Activated CD4-positive, alpha-beta T cell treated with anti-CD3 and anti-CD28 coated beads for 36 hours (primary cell): ENCODE data around the gene TM4SF20. TPM values are rescaled to one million over a fixed set of nuclear protein-coding genes. Genes with fewer than 3 reads are reported as not detected.

Experiments used
- ATAC-seq: fragments of 200-7000 bp; cut with Tn5 transposase; one replicate; pipeline ENCODE4 v1.10.0; 2021; ENCODE audit warnings: mild to moderate bottlenecking, moderate library complexity
- CTCF ChIA-PET: fragments of 350-600 bp; sonication (Branson Sonifier 250); formaldehyde crosslinking; loops from one replicate; lab custom pipeline; 2021; ENCODE audit warnings: antibody characterized with exemption; lab: Charles Lee
- POLR2A ChIA-PET: fragments of 350-600 bp; sonication (Branson Sonifier 250); formaldehyde crosslinking; loops from one replicate; lab custom pipeline; 2021; ENCODE audit warnings: antibody characterized with exemption, inconsistent platforms; lab: Charles Lee
- DNase-seq: peaks from one replicate; pipeline ENCODE4 v3.0.0-alpha.2; 2020
- H3K27ac Mint-ChIP-seq: one replicate; pipeline ENCODE4 v1.8.0; 2021; ENCODE audit warnings: mixed read lengths
- H3K27me3 Mint-ChIP-seq: one replicate; pipeline ENCODE4 v1.8.0; 2021; ENCODE audit warnings: mixed read lengths
- H3K36me3 Mint-ChIP-seq: one replicate; pipeline ENCODE4 v1.8.0; 2021; ENCODE audit warnings: low read depth, mixed read lengths
- H3K4me1 Mint-ChIP-seq: one replicate; pipeline ENCODE4 v1.8.0; 2021; ENCODE audit warnings: mixed read lengths
- H3K4me3 Mint-ChIP-seq: one replicate; pipeline ENCODE4 v1.8.0; 2021; ENCODE audit warnings: mild to moderate bottlenecking, moderate library complexity, mixed read lengths
- H3K9me3 Mint-ChIP-seq: one replicate; pipeline ENCODE4 v1.8.0; 2021; ENCODE audit warnings: low read depth, mixed read lengths
- intact Hi-C, 2 experiments: fragments of 100-400 bp; cut with DNase I in 1 of 2; cut with micrococcal nuclease in 1 of 2; formaldehyde crosslinking; loops; one replicate each; pipeline versions ENCODE4 v1.14.2 to v1.15.1; 2022 to 2024; cut with DNase I, micrococcal nuclease
- total RNA-seq, 2 experiments: library from RNA; stranded (reverse); gene quantifications; one replicate each; pipeline ENCODE4 v1.2.3, GENCODE V29; 2021

Gene TM4SF20
- total RNA-seq, 2 experiments from 2014 or later, result not detected

DNA sequence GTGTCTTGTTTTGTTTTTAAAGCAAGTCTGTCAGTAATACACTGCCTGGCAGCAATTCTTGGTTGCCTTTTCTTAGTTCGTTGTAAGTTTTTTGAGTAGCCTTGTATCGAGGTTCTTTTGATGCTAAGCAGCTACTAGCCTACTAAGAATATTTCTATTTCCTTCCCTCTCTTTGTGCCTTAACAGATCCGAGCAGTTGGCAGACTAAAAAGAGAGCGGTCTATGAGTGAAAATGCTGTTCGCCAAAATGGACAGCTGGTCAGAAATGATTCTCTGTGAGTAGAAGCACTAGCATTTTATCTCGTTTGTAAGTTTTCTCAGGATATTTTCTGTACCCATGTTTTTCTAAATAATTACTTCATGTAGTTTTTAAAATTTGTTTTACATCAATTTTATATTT is 39.0 kb downstream of the TM4SF20 start:
- Mint-ChIP-seq H3K36me3 (peaks cover 33% of the 10 kb centered on the region), H3K9me3 (no peaks in the 10 kb centered on the region), H3K4me1 (peaks cover 10% of the 10 kb centered on the region), H3K27me3 (no peaks in the 10 kb centered on the region), H3K4me3 (no peak overlapping the region), H3K27ac (no peak overlapping the region)
- DNase-seq (no peak), ATAC-seq (no peak)
- ChIA-PET CTCF (interaction anchor here (0.7 to 1.2 kb wide), 4 partner anchors 40 to 358 kb away, joined by 3 to 4 read pairs (median 3); no protein-coding TSS in a partner anchor), POLR2A (interaction anchor here (0.7 kb wide), 2 partner anchors 14 to 467 kb away, joined by 4 to 5 read pairs; no protein-coding TSS in a partner anchor)
- intact Hi-C loops, result no loop called here

DNA sequence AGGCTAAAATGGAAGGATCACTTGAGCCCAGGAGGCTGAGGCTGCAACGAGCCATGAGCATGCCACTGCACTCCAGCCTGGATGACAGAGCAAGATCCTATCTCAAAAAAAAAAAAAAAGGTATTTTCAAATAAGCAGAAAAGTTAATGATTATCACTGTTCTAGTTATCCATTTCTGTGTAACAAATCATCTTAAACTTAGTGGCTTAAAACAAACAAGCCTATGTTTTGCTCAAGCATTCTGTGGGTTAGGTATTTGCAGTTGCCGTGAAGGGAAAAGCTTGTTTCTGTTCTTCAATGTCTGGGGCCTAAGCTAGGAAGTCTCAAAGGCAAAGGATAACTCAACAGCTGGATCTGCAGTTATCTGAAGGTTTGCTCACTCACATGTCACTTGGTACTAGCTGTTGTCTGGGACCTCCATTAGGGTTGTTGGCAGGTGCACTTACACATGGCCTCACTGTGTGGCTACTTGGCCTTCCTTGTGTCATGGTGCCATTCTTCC is 40.0 kb downstream of the TM4SF20 start:
- H3K4me3 Mint-ChIP-seq, result no peak overlapping the region
- POLR2A ChIA-PET, result no interaction called here

DNA sequence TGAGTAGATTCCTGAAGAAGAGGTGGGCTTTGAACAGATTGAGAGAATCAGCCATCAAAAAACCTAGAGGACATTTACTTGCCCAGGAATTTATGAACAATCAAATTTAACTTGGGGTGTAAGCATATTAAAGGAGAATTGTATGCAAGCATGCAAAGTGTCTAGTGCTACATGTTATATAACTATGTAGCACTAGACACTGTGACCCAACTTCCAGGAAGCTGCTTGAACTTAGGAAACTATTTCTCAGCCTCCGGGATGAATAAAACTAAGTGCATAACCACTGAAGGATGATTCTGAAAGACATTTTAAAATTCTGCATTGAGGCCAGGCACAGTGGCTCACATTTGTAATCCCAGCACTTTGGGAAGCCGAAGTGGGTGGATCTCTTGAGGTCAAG is 41.7 kb downstream of the TM4SF20 start:
- peaks cover 48% of the 10 kb centered on the region for H3K36me3 Mint-ChIP-seq
- POLR2A ChIA-PET, result no interaction called here

More for the DNA sequence above, 40.0 kb downstream of the TM4SF20 start:
- Mint-ChIP-seq H3K27ac (peak overlapping the region; percentile 2), H3K36me3 (peaks cover 41% of the 10 kb centered on the region), H3K27me3 (no peaks in the 10 kb centered on the region), H3K4me1 (peaks cover 14% of the 10 kb centered on the region), H3K9me3 (no peaks in the 10 kb centered on the region)
- CTCF ChIA-PET, result interaction anchor here (0.7 to 0.9 kb wide), 2 partner anchors 138 to 523 kb away, joined by 4 to 6 read pairs; no protein-coding TSS in a partner anchor
- DNase-seq (no peak), ATAC-seq (no peak)
- intact Hi-C loops, result no loop called here

DNA sequence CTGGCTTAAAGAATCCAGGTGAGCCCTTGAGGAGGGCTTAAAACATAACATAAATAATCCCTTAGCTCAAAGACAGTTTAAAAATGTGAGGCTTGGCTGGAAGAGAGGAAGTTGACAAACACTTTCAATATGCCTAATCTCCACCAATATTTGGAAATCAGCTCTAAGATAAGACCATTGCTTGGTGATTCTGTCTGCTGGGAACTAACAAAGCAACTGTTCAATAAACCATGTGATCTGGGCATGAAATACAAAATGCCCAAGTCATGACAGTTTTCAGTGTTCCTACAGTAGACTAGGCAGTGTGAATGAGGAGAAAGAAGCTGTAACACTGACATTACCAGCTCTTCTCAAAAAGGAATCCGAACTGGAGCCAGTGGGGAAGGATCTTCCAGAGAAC is 43.4 kb downstream of the TM4SF20 start:
- POLR2A ChIA-PET, result no interaction called here
- Mint-ChIP-seq H3K36me3 (peaks cover 59% of the 10 kb centered on the region), H3K9me3 (no peaks in the 10 kb centered on the region), H3K4me3 (no peak overlapping the region), H3K27ac (peak overlapping the region; percentile 2), H3K4me1 (peaks cover 17% of the 10 kb centered on the region), H3K27me3 (no peaks in the 10 kb centered on the region)
- DNase-seq, result no peak
- intact Hi-C loops, result no loop called here
- ATAC-seq, result peak; percentile 33
- CTCF ChIA-PET, result interaction anchor here (0.6 to 1.2 kb wide), 4 partner anchors 9 to 141 kb away, joined by 3 to 4 read pairs (median 3); no protein-coding TSS in a partner anchor

More for the DNA sequence above, 41.7 kb downstream of the TM4SF20 start:
- H3K27ac Mint-ChIP-seq, result no peak overlapping the region
- intact Hi-C loops, result no loop called here
- no peaks in the 10 kb centered on the region for H3K27me3 Mint-ChIP-seq
- CTCF ChIA-PET, result no interaction called here
- peaks cover 17% of the 10 kb centered on the region for H3K4me1 Mint-ChIP-seq
- no peaks in the 10 kb centered on the region for H3K9me3 Mint-ChIP-seq
- H3K4me3 Mint-ChIP-seq, result no peak overlapping the region
- ATAC-seq, result no peak
- no peak for DNase-seq

DNA sequence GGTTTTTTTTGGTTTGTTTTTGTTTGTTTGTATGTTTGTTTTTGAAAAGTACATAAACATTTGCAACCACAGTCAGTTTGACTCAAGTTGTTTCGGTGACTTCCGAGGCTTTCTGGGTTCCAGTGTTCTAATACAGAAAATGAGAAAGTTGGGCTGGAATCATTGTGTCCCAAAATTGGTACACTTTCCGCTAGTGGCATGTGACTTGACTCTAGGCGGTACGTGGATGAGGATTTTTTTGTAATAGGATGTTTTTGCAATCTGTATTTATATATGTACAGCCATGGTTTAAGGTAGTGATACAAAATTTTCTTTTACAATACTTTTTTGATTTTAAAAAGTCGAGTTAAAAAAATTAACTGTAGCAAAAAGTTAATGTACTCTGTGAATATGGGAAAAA is 52.3 kb downstream of the TM4SF20 start:
- Mint-ChIP-seq H3K36me3 (peaks cover 13% of the 10 kb centered on the region), H3K4me1 (peaks cover 30% of the 10 kb centered on the region), H3K9me3 (peaks cover 1% of the 10 kb centered on the region), H3K27me3 (no peaks in the 10 kb centered on the region), H3K4me3 (peak overlapping the region; percentile 89), H3K27ac (no peak overlapping the region)
- ChIA-PET POLR2A (interaction anchor here (0.8 kb wide), 1 partner anchor 26 kb away, joined by 3 read pairs; no protein-coding TSS in a partner anchor), CTCF (no interaction called here)
- intact Hi-C loops, result loop anchor here in 1 of 2 experiments (5.0 to 10.0 kb wide), 2 partner anchors 136 to 532 kb away; partner anchors contain the start of gene IRS1
- DNase-seq (no peak), ATAC-seq (no peak)

DNA sequence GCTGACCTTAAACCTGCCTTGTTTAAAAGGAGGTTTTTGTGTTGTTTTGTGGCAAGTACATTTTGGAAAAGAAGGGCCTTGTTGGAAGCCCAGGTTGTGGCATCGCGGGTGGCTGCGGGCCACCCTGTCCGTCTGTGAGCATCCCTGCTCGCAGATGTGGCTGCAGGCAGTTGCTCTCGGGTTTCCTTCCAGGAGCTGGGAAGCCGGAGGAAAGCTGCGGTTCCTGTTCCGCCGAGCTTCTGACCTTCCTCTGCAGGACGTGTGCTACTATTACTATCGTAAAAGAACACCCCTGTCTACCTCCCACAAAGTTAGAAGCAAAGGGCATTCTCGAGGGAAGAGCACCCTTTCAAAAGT is 53.3 kb downstream of the TM4SF20 start:
- H3K4me1 Mint-ChIP-seq, result peaks cover 30% of the 10 kb centered on the region
- H3K36me3 Mint-ChIP-seq, result peaks cover 7% of the 10 kb centered on the region
- H3K27ac Mint-ChIP-seq, result peak overlapping the region; percentile 91
- DNase-seq, result peak; percentile 41
- ChIA-PET CTCF (interaction anchor here (0.8 to 1.1 kb wide), 2 partner anchors 16 to 332 kb away, joined by 3 read pairs; no protein-coding TSS in a partner anchor), POLR2A (no interaction called here)
- peak overlapping the region; percentile 89 for H3K4me3 Mint-ChIP-seq
- intact Hi-C loops, result loop anchor here (1.0 to 10.0 kb wide), 10 partner anchors 48 to 535 kb away; partner anchors contain the start of genes IRS1 (in 1 of the 2) and RHBDD1 (in 1 of the 2)
- H3K27me3 Mint-ChIP-seq, result no peaks in the 10 kb centered on the region
- H3K9me3 Mint-ChIP-seq, result peaks cover 1% of the 10 kb centered on the region
- no peak for ATAC-seq

DNA sequence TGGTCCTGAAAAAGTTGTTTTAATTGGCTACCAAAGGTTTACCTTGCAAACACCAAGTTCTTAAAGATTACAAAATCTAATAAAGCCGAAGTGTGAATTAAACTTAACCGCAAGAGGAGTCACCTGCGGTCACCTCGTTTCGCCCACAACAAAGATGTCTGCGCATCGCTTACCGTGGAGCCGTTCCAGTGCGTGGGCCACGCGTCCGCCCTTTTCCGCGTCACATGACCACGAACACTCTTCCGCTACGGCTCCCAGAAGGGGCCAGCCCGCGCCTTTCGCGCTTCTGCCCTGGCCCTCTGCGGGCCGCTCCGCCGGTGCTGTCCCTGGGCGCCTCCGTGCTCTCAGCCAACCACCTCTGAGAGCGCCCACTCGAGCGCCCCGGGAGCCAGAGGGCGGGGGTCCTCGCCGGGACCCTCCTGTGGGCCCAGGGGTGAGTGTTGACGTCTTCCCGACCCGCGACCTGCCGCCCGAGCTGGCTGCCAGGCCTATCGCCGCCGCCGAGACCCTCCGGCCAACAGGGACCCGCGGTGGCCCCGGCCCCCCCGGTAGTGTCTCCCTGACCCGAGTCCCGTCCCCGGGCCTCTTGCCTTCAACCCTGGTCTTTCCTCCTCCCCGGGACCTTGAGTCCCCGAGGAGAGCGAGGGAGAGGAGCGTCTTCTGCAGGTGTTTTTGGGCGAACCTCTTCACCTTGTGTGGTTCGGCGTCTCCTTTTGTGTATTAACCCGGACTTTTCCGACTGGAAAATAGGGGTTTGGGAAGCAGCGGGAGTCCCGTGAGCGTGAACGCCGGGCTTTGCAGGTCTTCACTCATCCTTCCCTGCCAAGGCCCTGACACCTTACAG is 53.9 kb downstream of the TM4SF20 start, which contains the start of gene MFF:
Gene MFF, plus strand, starts transcription at position 257 of the 844 bp plus-strand sequence. CDS start 5,415 bp downstream, outside the sequence.
- intact Hi-C loops, result loop anchor here (1.0 to 10.0 kb wide), 10 partner anchors 49 to 534 kb away; partner anchors contain the start of genes IRS1 (in 1 of the 2) and RHBDD1 (in 1 of the 2)
- H3K9me3 Mint-ChIP-seq, result peaks cover 1% of the 10 kb centered on the region
- ChIA-PET POLR2A (no interaction called here), CTCF (interaction anchor here (0.7 to 1.1 kb wide), 3 partner anchors 15 to 333 kb away, joined by 3 read pairs; no protein-coding TSS in a partner anchor)
- H3K27me3 Mint-ChIP-seq, result no peaks in the 10 kb centered on the region
- peaks cover 4% of the 10 kb centered on the region for H3K36me3 Mint-ChIP-seq
- ATAC-seq, result peak; percentile 97
- peak; percentile 97 for DNase-seq
- H3K4me3 Mint-ChIP-seq, result peak within 1 kb of the TSS; percentile 89
- peaks cover 27% of the 10 kb centered on the region for H3K4me1 Mint-ChIP-seq
- peak within 1 kb of the TSS; percentile 91 for H3K27ac Mint-ChIP-seq

DNA sequence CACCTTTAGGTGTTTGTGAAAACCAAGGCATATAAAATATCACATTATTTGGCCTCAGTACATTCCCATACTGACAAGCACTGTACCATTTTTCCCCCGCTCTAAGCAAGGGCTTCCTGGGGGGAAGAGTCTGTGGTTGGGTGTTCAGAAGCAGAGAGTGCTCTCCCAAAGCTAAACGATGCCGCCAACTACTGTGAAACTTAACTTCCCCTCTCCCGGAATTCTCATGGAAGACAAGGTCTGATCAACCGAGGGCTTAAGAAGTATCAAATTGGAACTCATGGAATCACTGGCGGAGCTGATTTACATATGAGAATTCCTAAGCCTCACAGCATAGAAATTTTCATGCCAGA is 54.5 kb downstream of the TM4SF20 start:
- peak overlapping the region; percentile 89 for H3K27ac Mint-ChIP-seq
- CTCF ChIA-PET, result interaction anchor here (0.7 to 1.1 kb wide), 2 partner anchors 14 to 100 kb away, joined by 3 read pairs; no protein-coding TSS in a partner anchor
- peaks cover 4% of the 10 kb centered on the region for H3K36me3 Mint-ChIP-seq

DNA sequence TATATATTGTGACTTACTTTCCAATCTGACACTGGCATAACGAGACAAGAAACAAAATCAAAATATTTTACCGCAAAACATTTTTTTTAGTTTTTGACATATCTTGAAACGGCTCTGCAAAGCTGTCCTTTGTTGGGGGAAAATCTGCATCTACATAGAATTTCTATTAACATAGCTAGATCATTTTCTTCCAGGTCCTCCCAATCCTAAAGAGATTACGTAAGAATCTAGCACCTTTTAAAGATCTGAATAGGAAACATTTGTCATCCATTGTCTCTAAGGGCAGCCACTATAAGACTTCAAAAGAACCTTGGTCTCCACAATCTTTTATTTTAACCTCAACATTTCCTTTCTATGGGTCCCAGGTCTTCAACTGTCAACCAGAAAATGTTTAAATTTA is 55.3 kb downstream of the TM4SF20 start:
- H3K27me3 Mint-ChIP-seq, result no peaks in the 10 kb centered on the region
- ChIA-PET POLR2A (no interaction called here), CTCF (interaction anchor here (0.6 to 1.0 kb wide), 2 partner anchors 85 to 443 kb away, joined by 3 read pairs; no protein-coding TSS in a partner anchor)
- DNase-seq (no peak), ATAC-seq (no peak)
- peak overlapping the region; percentile 89 for H3K4me3 Mint-ChIP-seq
- peaks cover 4% of the 10 kb centered on the region for H3K36me3 Mint-ChIP-seq
- H3K9me3 Mint-ChIP-seq, result peaks cover 1% of the 10 kb centered on the region
- intact Hi-C loops, result loop anchor here (2.0 to 10.0 kb wide), 4 partner anchors 87 to 533 kb away; partner anchors contain the start of gene IRS1 (in 1 of the 2)
- H3K27ac Mint-ChIP-seq, result no peak overlapping the region
- peaks cover 27% of the 10 kb centered on the region for H3K4me1 Mint-ChIP-seq

More for the DNA sequence above, 54.5 kb downstream of the TM4SF20 start:
- peaks cover 1% of the 10 kb centered on the region for H3K9me3 Mint-ChIP-seq
- ATAC-seq (no peak), DNase-seq (peak; percentile 10)
- peak overlapping the region; percentile 89 for H3K4me3 Mint-ChIP-seq
- POLR2A ChIA-PET, result no interaction called here
- H3K4me1 Mint-ChIP-seq, result peaks cover 27% of the 10 kb centered on the region
- intact Hi-C loops, result loop anchor here (2.0 to 10.0 kb wide), 4 partner anchors 86 to 534 kb away; partner anchors contain the start of gene IRS1 (in 1 of the 2)
- H3K27me3 Mint-ChIP-seq, result no peaks in the 10 kb centered on the region

DNA sequence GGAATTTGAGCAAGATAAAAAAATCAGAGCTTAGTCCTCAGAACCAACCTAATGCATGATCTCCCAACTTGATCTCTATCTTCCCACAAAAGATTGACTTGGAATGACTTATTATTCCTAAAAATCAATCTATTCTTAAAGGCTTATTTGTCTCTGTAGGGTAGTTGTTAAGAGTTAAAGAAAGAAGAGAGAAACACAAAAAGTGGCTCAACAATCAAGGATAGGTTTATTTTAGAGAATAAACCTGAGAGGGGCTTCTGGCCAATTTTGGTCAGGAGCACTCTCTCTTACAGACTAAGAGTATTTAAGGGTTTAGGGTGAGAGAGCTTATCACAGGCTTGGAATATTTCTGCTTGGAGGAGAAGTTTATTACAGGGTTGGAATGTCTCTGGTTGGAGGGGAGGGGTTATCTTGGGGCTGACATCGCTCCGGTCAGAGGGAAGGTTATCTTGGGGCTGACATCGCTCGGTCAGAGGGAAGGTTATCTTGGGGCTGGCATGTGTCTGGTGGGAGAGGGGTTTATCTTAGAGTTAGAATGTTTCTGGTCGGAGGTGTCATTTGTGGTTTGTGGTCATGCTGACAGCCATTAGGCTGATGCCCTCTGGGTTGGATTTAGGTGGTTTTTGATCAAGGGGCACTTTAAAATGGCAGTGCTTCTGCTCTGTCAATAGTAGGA is 56.4 kb downstream of the TM4SF20 start:
- H3K9me3 Mint-ChIP-seq, result peaks cover 1% of the 10 kb centered on the region
- POLR2A ChIA-PET, result no interaction called here
- ATAC-seq, result no peak
- intact Hi-C loops, result loop anchor here in 1 of 2 experiments (10.0 kb wide), 1 partner anchor 528 kb away; the partner anchor contains the start of gene IRS1
- no peaks in the 10 kb centered on the region for H3K27me3 Mint-ChIP-seq
- no peak for DNase-seq
- H3K4me1 Mint-ChIP-seq, result peaks cover 19% of the 10 kb centered on the region
- H3K4me3 Mint-ChIP-seq, result no peak overlapping the region
- CTCF ChIA-PET, result interaction anchor here (0.7 to 1.0 kb wide), 2 partner anchors 84 to 525 kb away, joined by 3 read pairs; no protein-coding TSS in a partner anchor
- H3K27ac Mint-ChIP-seq, result no peak overlapping the region
- no peaks in the 10 kb centered on the region for H3K36me3 Mint-ChIP-seq
